Breast epithelium (tissue), 3 donors: ENCODE results near the gene MIER1.

Experiments used
- POLR2A ChIP-seq: fragments of 450-650 bp; IDR thresholded peaks from one replicate; pipeline ENCODE4 v1.6.1; 2016; ENCODE audit warnings: antibody characterized with exemption, mild to moderate bottlenecking, moderate library complexity
- POLR2AphosphoS5 ChIP-seq, 3 donors: sonication (generic); formaldehyde crosslinking; IDR thresholded peaks; one replicate each; pipeline ENCODE4 v1.6.1; 2017; ENCODE audit warnings: antibody characterized with exemption in 3 of 3
- TF ChIP-seq, protein P1 (sequence below), 3 donors: fragments of 450-650 bp; IDR thresholded peaks; one replicate each; pipeline ENCODE4 v1.5.1; 2016 to 2017; ENCODE audit warnings: antibody characterized with exemption in 3 of 3, mild to moderate bottlenecking in 3 of 3, moderate library complexity in 3 of 3

DNA sequence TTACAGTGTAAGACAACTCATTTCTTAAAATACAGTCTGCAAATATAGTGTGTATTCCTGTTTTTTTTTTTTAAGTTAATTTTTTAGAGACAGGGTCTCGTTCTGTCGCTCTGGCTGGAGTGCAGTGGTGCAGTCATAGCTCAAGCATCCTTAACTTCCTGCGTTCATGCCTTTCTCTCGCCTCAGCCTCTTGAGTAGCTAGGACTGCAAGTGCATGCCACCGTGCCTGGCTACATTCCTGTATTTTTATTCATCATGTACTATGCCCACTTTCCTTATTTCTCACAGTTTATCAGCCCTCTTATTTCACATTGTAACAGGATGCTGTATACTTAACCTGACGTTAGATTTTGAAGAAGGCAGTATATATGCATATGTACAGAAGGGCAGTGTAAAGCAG is 26.7 kb downstream of the MIER1 start:
- TF ChIP-seq, protein P1, sequence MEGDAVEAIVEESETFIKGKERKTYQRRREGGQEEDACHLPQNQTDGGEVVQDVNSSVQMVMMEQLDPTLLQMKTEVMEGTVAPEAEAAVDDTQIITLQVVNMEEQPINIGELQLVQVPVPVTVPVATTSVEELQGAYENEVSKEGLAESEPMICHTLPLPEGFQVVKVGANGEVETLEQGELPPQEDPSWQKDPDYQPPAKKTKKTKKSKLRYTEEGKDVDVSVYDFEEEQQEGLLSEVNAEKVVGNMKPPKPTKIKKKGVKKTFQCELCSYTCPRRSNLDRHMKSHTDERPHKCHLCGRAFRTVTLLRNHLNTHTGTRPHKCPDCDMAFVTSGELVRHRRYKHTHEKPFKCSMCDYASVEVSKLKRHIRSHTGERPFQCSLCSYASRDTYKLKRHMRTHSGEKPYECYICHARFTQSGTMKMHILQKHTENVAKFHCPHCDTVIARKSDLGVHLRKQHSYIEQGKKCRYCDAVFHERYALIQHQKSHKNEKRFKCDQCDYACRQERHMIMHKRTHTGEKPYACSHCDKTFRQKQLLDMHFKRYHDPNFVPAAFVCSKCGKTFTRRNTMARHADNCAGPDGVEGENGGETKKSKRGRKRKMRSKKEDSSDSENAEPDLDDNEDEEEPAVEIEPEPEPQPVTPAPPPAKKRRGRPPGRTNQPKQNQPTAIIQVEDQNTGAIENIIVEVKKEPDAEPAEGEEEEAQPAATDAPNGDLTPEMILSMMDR (IDR thresholded peaks at IDR 0.05), result no peak
- no peak for TF ChIP-seq POLR2AphosphoS5 (IDR thresholded peaks at IDR 0.05)
- no peak for TF ChIP-seq POLR2A
